Stimulated activated CD8-positive, alpha-beta memory T cell treated with anti-CD3 and anti-CD28 coated beads, Interleukin-2, amount 100 ng/mL, for 48 hours (primary cell): Measurements from ENCODE around the gene UBE2J2.

ENCODE experiments used
- DNase-seq, 2 donors: peaks; one replicate each; pipeline ENCODE4 v3.0.0-alpha.2; 2020; ENCODE audit warnings: low read depth in 2 of 2

The UBE2J2 gene

DNA sequence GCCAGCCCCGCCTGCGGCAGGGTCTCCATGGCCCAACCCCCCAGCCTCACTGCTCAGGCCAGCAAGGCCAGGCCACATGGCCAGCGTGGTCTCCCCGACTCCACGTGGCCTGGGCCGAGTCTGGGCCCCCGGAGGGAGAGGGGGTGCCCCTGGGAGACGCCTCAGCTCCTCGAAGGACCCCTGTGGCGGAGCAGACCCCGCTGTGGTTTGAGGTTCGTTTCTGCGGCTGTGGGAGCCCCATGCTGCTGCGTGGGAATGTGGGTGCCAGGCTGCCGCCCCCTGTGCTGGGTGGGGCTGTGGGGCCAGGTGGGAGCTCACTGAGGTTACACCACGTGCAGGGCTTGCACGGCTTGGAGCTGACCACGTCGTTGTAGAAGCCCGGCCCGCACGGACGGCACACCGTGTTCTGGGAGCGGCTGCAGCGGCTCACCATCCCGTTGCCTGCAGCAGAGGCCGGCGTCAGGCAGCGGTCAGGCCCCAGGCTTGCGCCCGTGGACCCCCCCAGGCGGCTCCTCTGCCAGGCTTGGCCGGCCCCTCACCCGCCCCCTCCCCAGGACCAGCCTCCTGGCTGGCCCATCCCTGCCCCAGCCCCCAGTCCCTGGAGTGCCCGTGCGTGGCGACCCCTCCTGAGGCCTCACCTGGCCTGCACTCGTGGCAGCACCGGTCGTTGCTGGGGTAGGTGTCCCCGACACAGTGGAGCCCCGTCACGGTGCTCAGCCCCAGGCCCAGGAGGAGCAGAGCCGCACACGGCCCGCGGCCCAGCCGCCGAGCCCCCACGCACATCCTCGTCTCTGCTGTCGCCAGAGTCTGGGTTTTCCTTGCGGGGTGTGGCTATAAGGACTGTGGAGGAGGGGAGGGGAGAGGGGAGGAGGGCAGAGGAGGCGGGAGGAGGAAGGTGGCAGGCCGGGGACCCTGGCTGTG lies 60.0 kb downstream of the UBE2J2 start, which contains the start of gene TNFRSF4:
TSS of gene TNFRSF4 (minus strand) at position 809 of the 921 bp plus-strand sequence. CDS start at position 783, 26 bp downstream.
- peak in 1 of 2 donors; percentile 36 for DNase-seq

DNA sequence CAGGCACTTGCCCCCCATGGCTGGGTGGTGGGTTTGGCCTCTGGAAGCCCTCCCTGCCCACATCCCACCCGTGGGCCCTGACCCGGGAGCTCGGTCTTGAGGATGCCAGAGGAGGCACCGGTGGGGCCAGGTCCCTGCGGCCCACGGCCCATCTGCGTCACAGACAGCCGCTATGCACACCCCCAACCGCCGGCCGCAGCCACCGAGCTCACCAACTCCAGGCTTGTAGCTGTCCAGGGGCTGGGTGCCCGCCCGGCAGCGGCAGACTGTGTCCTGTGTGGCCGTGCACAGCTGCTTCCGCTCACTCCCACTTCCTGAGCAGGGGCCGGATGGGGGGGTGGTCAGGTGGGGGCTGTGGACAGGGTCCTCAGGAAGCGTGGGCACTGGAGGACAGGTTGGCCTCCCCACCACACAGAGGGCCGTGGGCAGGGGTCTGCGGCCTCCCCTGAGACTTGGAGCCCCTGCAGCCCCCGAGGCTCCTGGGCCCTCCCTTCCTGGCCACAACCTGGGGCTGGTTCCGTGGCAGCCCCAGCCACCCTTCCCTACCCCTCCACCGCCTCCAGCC lies 60.8 kb downstream of the UBE2J2 start:
- DNase-seq = peak; percentile 49 to 60

DNA sequence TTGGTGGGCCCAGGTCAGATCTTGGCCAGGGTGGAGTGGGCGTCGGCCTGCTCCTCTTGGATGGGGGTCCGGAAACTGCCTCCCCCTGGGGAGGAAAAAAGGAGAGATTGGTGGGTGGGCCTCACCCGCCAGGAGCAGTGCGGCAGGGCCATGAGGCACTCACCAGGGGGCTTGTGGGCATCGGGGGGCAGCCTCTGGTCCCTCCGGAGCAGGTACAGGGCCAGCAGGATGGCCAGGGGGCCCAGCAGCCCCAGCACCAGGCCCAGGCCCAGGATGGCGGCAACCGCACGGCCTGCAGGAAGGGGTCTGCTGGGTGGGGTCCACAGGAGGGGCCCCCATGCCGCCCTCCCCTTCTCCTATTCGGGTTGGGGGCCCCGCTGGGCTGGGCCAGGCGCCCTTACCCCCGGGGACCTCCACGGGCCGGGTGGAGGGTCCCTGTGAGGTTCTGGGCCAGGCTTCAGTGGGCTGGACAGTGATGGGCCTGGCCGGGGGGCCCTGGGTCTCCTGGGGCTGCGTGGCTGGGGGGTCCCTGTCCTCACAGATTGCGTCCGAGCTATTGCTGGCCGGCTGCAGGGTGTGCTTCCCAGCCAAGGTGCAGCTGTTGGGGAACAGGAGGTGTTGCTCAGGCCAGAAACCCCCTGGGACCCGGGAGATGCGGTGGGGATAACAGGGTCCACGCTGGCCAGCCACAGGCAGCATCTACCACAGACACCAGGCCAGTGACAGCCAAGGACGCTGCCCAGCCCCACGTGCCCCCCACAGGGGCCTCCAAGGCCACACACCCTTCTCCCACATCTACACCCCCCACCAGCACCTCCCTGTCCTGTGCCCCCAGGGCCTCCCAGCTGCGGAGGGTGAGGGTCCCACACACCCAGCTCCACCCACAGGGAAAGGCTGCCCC lies 61.9 kb downstream of the UBE2J2 start:
- DNase-seq = no peak

DNA sequence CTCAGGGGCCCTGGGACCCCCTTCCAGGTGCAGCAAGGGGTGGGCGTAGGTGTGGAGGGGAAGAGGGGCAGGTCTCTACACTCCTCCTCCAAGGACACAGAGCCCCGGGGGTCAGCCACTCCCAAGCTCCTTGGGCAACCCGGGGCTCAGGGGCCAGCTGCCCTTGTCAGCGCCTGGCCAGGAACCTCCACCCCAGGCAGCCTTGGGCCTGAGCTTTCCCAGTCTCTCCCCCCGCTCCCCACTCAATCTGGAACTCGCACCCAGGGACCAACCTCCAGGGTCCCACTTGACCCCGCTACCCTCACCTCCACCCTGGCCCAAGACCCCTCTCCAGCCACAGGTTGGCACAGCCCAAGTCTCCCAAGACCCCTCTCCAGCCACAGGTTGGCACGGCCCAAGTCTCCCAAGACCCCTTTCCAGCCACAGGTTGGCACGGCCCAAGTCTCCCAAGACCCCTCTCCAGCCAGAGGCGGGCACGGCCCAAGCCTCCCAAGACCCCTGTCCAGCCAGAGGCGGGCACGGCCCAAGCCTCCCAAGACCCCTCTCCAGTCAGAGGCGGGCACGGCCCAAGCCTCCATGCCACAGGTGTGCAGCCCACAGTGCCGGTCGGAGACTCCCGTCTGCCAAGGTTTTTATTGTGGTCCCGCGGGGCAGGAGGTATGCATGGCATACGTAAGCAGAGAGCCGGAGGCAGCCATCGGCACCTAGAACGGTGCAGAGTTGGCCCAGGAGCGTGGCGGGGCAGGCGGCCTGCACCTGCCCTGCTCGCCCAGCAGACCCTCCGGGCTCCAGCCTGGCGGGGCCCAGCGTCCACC lies 62.7 kb downstream of the UBE2J2 start:
- DNase-seq = no peak

DNA sequence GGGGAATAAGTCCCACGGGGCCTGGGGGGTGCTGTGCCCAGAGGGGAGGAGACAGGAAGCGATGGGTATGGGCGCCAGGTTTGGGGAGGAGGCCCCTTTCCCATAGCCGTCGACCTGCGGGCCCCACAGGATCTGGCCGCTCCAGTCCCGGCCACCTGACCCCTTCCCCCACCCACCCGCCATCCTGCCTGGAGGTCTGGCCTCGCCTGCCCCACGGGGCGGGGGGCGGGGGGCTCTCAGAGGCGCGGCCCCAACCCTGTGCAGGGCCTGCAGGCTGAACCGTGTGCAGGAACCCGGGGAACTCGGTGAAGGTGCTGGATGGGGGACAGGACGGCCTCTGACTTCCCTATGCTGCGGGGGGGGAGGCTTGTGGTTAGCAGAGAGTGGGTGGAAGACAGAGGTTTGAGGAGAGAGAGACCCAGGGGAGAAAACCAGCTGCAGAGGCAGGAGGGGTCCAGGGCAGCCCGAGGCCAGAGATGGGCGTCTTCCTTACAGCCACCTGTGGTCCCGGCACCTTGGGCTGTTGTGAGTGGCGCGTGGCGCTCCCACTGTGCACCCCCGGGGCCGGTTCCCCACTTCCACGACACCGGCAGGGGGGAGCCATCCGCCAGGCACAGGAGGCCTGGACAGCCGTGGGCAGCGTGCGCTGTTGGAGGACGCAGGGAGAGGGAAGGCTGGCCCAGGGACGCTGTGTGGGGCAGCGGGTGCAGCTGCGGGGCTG lies 64.8 kb downstream of the UBE2J2 start:
- peak; percentile 44 to 52 for DNase-seq

DNA sequence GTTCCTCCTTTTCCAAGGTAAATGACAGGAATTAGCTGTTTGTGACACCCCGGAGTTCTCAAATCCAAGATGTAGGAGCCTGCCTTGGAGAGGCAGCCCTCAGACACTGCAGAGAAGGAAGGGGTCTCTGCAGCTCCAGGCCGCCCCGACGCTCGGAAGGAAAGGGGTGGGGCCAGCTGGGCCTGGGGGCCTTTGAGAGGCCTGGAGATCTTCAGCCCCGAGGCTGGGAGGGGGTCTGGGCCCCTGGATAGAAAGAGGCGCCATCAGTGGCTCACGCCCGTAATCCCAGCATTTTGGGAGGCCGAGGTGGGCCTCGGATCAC lies 66.1 kb downstream of the UBE2J2 start:
- no peak for DNase-seq

DNA sequence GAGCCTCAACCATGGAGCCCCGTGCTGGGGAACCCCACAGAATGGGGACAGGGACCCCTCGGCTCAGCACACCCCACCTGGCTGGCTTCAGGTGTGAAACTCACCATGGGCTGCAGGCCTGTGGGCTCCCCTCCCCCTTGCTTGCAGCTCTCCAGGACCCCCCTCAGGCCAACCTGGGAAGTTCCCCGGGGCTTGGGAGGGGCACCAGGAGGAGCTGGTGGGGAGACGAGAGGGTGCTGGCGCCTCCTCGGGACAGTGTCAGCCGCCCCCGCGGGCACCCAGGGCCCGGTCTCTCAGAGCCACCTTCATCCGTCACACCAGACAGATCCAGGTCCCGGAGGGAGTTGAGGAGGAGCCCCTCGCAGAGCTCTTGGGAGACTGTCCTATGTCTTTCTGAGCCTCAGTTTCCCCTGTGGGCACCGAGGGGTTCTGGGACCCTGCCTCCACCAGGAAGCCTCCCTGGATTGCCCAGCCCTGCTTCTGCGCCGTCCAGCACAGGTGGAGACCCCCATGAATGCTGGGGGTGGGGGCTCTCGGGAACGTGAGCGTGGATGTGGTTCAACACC lies 66.6 kb downstream of the UBE2J2 start:
- DNase-seq = no peak

DNA sequence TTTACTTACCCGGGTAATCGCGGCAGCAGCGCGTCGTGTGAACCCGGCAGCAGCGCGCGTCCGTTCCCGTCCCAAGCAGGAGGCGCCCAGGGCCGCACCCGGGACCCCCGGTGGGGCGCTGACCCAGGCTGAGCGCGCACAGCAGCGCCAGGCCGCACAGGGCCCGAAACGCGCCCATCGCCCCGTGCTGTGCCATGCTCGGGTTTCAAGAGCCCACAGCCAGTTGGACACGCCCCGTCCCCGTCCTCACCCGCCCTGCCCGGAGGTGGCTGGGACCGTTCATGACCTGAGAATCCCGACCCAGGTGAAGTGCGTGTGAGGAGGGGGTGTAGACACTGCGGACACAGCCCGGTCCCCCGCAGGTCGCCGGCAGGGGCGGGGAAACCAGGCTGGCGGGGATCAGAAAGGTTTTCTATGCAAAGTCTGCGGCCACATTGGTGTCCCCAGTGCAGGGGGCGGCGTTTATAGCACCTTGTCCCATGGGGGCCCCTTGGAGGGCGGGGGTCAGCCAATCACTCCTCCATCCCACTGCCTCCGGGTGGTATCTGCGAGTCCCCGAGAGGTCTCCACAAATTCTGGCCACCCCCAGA lies 67.2 kb downstream of the UBE2J2 start, which contains the start of gene TNFRSF18:
TSS of gene TNFRSF18 (minus strand) at position 217 of the 590 bp plus-strand sequence. CDS start at position 196, 21 bp downstream.
- peak; percentile 40 to 47 for DNase-seq

DNA sequence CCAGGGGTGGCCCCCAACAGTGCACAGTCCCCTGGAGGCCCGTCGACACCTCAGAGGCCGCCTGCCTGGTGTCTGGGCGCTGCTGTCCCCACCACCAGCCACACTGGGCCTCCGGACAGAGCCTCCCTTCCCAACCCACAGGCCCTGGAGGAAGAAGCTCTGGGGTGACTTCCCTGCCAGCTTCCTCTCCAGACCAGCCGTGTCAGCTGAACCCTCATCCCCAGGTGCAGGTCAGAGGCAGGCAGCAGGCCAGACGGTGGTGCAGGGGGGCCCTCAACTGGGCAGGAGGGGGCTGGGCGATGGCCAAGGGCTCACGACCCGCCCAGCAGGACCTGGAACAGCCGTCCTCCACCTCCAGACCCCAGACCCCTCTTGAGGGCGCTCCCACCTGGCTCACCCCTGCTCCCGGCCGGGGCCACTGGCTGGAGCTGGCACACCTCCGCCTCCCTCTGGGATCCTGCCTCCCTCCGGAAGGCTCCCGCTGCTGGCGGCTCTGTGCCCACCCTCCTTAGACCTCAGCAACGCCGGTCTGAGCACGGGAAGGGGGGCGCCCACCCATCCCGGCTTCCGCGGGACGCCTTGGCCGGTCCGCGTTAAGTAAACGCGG lies 67.8 kb downstream of the UBE2J2 start:
- DNase-seq = no peak

DNA sequence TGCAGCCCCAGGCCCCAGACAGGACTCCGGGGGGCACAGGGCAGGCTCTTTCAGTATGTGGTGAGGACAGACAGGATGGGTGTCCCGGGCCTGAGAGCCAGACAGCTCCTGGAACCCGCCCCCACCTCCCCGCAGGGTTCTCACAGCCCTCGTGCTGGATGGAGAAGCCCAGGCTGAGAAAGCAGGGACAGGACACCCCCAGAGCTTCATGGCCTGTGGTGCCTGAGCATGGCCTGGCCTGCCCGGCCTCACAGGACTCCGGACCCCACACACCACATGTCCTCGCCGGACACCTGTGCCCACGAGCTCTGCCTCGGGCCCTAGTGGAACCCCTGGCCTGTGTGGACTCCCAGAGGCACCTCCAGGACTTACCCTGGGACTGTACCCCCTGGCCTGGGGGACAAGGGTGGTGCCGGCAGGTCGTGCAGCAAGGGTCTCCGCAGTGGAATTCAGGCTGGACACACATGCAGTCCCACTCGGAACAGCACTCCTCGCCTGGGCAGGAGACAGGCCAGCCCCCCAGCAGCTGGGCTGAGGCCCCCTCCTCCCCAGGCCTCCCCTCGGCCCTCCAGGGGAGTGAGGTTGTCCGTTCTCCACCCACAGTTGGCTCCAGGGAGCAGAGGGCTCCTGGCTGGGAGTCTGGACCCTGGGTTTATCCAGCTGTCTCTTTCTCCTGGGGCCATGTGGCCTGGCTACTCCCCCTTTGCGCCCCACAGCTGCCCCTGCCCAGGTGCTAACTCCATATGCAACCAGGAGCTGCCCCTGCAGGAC lies 68.5 kb downstream of the UBE2J2 start:
- no peak for DNase-seq

DNA sequence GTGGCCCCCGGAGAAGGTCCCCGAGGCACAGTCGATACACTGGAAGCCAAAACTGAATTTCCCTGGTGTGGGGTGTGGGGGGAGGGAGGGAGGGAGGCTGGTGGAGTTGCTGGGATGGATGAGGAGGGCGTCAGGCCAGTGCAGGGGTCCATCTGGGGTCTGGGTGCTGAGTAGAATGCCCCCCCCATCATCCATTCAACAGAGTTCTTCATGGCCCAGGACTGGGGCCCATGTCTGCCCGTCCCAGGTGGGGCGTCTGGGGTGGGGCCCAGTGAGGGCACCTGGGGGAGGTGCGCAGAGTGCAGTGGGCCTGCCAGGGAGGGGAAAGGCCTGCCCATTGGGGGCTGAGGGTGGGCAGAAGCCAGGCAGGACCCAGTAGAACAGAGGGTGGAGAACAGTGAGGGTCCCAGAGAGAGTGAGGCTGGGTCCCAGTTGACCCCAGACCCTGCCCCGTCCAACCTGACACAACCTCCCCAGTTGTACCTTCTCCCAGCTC lies 69.2 kb downstream of the UBE2J2 start:
- DNase-seq = no peak
